GM20000 (cell line): Measurements from ENCODE around the gene KLHL29.

Source experiments
- DNase-seq: peaks from one replicate; pipeline ENCODE4 v3.0.0; 2012; ENCODE audit warnings: low spot score
- TF ChIP-seq, protein P1 (sequence below): IDR thresholded peaks from 2 replicates; pipeline ENCODE4 v1.5.1; 2012; ENCODE audit warnings: mild to moderate bottlenecking, control low read depth; ENCODE audit errors: extremely low read depth, missing control alignments

KLHL29 gene

DNA sequence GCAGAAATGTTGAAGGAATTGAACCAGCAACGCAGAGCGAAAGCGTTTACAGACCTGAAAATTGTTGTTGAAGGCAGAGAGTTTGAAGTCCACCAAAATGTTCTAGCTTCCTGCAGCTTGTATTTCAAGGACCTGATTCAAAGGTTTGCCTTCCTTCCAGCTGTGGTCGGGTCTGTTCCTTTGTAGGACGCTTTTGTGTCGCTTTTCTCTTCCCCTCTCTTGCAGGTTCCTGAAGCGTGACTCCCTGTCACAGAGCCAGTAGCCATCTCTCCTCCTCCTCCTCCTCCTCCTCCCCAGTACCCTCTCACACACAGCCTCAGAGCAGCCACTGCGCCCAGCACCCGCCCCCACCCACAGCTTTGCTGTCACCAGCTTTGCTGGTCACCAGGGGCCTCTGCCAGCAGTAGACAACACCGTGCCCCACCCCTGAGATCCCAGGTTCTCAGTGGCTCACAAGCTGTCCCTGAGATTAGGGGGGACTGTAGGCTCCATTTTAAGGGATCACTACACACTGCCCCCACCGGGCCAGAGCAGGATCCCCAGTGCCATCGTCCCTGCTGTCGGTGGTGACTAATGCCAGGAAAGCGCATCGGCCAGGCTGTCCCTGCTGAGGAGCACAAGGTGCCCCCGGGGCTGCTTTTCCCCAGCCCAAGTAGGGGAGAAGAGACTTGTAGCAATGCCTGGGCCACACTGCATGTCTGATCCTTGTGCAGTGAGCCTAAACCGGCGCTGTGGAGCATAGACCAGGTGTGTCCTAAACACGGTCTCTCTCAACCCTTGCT lies 299.6 kb downstream of the KLHL29 start:
- no peak for DNase-seq
- TF ChIP-seq, protein P1, sequence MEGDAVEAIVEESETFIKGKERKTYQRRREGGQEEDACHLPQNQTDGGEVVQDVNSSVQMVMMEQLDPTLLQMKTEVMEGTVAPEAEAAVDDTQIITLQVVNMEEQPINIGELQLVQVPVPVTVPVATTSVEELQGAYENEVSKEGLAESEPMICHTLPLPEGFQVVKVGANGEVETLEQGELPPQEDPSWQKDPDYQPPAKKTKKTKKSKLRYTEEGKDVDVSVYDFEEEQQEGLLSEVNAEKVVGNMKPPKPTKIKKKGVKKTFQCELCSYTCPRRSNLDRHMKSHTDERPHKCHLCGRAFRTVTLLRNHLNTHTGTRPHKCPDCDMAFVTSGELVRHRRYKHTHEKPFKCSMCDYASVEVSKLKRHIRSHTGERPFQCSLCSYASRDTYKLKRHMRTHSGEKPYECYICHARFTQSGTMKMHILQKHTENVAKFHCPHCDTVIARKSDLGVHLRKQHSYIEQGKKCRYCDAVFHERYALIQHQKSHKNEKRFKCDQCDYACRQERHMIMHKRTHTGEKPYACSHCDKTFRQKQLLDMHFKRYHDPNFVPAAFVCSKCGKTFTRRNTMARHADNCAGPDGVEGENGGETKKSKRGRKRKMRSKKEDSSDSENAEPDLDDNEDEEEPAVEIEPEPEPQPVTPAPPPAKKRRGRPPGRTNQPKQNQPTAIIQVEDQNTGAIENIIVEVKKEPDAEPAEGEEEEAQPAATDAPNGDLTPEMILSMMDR, result no peak

DNA sequence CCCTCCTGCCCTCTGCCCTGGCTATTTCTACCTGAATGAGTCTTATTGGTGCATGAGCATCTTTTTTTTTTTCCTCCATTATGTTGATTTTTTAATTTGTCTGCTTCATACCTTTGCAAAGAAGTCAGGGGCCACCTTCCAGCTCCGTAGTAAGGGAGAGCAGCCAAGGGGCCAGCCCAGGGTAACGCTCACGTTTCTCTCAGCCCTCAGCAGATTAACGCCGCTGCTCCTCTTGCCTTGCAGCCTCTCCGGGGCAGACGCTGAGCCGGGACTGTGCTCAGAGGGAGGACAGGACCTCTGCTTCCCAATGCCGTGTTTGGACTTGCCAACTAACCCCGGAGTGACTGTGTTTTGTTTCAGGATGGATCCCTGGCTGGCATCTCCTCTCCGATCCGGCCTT lies 300.2 kb downstream of the KLHL29 start:
- TF ChIP-seq, protein P1, result no peak
- DNase-seq, result no peak

DNA sequence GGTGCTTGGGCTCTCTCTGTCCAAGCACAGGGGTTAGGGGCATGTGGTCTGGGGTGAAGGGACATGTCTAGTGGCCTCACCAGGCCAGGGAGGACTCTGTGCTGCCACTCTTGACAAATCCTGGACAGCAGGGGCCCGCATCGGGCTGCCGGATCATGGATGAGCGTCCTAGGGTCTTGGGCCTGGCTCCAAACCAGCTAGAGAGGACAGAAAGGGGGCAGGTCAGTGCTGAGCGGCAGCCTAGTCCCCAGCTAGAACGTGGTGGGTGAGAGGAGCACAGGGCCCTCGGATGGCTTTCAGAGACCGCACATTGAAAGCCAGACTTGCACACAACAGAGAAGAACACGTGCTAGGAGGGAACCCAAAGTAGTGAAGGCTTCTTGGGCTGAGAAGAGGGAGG lies 300.7 kb downstream of the KLHL29 start:
- no peak for DNase-seq
- TF ChIP-seq, protein P1, result no peak

DNA sequence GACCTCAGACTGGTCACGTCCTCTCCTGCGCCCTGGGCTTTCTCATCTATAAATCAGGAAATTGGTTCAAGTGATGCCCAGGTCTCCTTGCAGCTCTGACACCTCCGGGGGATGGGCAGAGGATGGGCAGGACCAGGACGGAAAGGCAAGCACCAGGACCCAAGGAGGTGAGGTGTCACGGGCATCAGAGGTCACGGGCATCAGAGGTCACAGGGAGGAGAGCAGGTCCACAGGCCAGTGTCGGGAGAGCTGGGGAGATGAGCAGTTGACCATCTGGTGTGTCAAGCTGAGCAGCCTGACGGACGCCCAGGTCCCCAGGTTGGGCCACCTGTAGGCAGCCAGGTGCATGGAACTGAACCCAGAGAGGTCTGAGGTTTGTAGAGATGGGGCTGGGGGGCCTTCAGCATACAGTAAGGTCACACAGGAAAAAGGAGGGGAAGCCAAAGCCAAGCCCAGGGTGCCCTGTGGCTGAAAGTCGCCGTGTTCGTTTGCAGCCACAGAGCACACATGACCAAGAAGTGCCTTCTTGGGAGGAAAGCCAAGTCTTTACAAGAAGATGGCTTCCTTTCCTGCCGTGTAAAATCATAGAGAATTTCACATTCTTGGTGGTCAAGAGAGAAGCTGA lies 301.5 kb downstream of the KLHL29 start:
- TF ChIP-seq, protein P1, result no peak
- no peak for DNase-seq

DNA sequence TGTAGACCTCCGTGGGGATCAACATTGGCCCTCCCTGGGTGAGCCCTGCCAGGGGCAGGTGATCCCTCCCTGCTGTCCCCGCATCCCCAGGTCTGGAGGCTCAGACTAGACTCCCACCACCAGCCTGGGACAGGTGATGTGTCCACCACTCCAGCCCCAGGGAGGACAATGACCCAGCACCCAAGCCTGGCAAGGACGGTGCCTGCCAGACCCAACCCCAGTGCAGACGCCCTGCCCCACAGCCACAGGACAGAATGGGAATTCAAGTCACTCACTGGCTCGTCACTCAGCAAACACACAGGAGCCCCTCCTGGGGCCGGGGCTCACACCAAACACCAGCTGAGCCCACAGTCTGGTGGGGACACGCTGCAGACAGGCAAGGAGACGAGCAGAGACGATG lies 302.2 kb downstream of the KLHL29 start:
- TF ChIP-seq, protein P1, result no peak
- DNase-seq, result no peak

DNA sequence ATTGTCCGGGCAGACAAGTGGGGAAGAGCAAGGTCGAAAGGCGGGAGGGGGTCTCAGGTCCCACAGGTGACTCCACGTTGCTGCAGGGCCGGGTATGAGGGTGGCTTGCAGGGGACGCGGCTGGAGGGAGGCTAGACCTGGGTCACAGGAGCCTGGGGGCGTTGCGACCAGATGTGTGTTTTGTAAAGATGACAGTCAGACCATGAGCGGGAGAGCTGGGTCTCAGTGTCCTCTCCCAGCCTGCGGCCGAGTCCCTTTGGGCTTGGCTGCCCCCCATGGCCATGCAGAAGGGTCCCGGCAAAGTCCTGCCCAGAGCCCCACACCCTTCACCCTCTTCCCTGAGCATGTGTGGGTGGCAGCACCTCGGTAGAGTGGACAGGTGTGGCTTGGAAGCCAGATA lies 302.7 kb downstream of the KLHL29 start:
- DNase-seq, result no peak
- TF ChIP-seq, protein P1, result no peak

DNA sequence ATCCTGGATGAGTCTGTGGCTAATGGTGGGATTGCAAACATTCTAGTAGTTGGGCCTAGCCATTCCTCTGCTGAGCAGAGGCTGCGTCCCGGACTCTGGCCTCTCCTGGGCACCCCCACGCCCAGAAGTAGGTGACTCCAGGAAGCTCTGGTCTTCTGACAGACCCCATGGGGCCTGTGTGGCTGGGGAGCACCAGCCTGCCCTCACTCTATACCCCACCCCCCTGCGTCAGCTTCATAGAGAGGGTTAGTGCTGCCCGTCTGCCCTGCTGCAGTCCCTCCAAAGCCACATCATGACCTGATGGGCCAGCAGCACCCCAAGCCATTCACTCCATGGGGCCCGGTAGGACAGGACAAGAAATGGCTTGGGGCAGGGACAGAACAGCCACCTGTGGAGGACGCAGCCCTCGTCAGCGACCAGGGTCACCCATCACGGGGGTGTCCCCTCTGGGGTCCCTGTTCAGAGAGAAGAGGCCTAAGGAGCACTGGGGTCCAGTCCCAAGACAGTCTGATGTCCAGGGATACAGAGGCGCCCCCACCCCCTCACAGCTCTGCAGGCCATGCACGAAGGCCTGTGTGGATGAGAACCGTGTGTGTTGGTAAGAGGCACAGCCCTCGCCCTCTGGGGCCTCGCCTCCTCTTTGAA lies 303.6 kb downstream of the KLHL29 start:
- no peak for DNase-seq
- TF ChIP-seq, protein P1, result no peak
